AG10803 (cell line): Measurements from ENCODE around the gene FHIT.

Experiments used
- DNase-seq: peaks from one replicate; pipeline ENCODE4 v3.0.0; 2010; ENCODE audit warnings: low read depth
- H3K4me3 ChIP-seq: 2 replicates; pipeline ENCODE4 v1.5.1; 2011; ENCODE audit warnings: mild to moderate bottlenecking, low read length, control low read depth
- TF ChIP-seq, protein P1 (sequence below): conservative IDR thresholded peaks from 2 replicates; pipeline ENCODE4 v1.5.1; 2011; ENCODE audit warnings: mild to moderate bottlenecking, low read length, control low read depth, inconsistent platforms

Gene FHIT

GRCh38 chr3:60444898-60445437 lies 806.3 kb downstream of the FHIT start:
- TF ChIP-seq, protein P1, sequence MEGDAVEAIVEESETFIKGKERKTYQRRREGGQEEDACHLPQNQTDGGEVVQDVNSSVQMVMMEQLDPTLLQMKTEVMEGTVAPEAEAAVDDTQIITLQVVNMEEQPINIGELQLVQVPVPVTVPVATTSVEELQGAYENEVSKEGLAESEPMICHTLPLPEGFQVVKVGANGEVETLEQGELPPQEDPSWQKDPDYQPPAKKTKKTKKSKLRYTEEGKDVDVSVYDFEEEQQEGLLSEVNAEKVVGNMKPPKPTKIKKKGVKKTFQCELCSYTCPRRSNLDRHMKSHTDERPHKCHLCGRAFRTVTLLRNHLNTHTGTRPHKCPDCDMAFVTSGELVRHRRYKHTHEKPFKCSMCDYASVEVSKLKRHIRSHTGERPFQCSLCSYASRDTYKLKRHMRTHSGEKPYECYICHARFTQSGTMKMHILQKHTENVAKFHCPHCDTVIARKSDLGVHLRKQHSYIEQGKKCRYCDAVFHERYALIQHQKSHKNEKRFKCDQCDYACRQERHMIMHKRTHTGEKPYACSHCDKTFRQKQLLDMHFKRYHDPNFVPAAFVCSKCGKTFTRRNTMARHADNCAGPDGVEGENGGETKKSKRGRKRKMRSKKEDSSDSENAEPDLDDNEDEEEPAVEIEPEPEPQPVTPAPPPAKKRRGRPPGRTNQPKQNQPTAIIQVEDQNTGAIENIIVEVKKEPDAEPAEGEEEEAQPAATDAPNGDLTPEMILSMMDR, result no peak
- DNase-seq, result no peak
- no peak overlapping the region for H3K4me3 ChIP-seq

GRCh38 chr3:60440869-60441268 lies 810.4 kb downstream of the FHIT start:
- TF ChIP-seq, protein P1, result no peak
- no peak overlapping the region for H3K4me3 ChIP-seq
- no peak for DNase-seq

- DNase-seq, result no peak
- TF ChIP-seq, protein P1, result no peak
- H3K4me3 ChIP-seq, result no peak overlapping the region
Observed at GRCh38 chr3:60435941-60436650, 815.2 kb downstream of the FHIT start.

- H3K4me3 ChIP-seq, result no peak overlapping the region
- TF ChIP-seq, protein P1, result no peak
- no peak for DNase-seq
Observed at GRCh38 chr3:60434950-60435349, 816.3 kb downstream of the FHIT start.

DNA sequence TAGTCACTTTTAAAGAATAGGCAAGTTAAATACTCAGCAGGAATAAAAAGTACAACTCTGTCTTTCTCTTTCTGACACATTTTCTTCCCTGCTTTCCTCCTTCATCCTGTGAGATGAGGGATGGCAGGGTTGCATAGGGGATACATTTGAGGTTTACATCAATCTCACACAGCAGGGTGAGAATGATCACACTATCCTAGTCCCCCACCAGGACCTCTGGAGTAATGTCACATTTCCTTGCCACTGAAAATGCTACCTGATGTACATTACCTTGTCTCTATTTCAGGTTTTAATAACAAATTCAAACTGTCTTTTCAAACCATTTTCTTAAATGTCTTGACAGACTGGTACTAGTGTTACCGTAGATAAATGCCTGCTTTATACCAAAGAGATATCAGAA lies 816.9 kb downstream of the FHIT start:
- TF ChIP-seq, protein P1, result no peak
- H3K4me3 ChIP-seq, result no peak overlapping the region
- DNase-seq, result no peak

- TF ChIP-seq, protein P1, result peak; percentile 43
- no peak overlapping the region for H3K4me3 ChIP-seq
- peak; percentile 25 for DNase-seq
Observed at GRCh38 chr3:60431599-60431958, 819.7 kb downstream of the FHIT start.

GRCh38 chr3:60430205-60430604 lies 821.0 kb downstream of the FHIT start:
- DNase-seq, result no peak
- TF ChIP-seq, protein P1, result no peak

More at GRCh38 chr3:60430205-60430604, 821.0 kb downstream of the FHIT start:
- no peak overlapping the region for H3K4me3 ChIP-seq
